Stimulated activated memory B cell treated with anti-CD40 and anti-IgM and Interleukin-4, amounts not matched to agents 10 μg/mL and 1 μg/mL and 100 μg/mL, for 72 hours (primary cell): ENCODE data around the gene ZNF22.

Experiments used
- ATAC-seq: fragments of 150-1000 bp; cut with Tn5 transposase; 2 replicates; pipeline ENCODE4 v1.10.0; 2021
- H3K27ac Mint-ChIP-seq: one replicate; pipeline ENCODE4 v1.8.0; 2022; ENCODE audit warnings: mild to moderate bottlenecking, mixed read lengths
- H3K27me3 Mint-ChIP-seq: one replicate; pipeline ENCODE4 v1.8.0; 2022; ENCODE audit warnings: mixed read lengths
- H3K36me3 Mint-ChIP-seq: one replicate; pipeline ENCODE4 v1.8.0; 2022; ENCODE audit warnings: mixed read lengths
- H3K4me1 Mint-ChIP-seq: one replicate; pipeline ENCODE4 v1.8.0; 2022; ENCODE audit warnings: mixed read lengths
- H3K4me3 Mint-ChIP-seq: one replicate; pipeline ENCODE4 v1.8.0; 2022; ENCODE audit warnings: mild to moderate bottlenecking, moderate library complexity, mixed read lengths
- H3K9me3 Mint-ChIP-seq: one replicate; pipeline ENCODE4 v1.8.0; 2022; ENCODE audit warnings: mixed read lengths

The ZNF22 gene

DNA sequence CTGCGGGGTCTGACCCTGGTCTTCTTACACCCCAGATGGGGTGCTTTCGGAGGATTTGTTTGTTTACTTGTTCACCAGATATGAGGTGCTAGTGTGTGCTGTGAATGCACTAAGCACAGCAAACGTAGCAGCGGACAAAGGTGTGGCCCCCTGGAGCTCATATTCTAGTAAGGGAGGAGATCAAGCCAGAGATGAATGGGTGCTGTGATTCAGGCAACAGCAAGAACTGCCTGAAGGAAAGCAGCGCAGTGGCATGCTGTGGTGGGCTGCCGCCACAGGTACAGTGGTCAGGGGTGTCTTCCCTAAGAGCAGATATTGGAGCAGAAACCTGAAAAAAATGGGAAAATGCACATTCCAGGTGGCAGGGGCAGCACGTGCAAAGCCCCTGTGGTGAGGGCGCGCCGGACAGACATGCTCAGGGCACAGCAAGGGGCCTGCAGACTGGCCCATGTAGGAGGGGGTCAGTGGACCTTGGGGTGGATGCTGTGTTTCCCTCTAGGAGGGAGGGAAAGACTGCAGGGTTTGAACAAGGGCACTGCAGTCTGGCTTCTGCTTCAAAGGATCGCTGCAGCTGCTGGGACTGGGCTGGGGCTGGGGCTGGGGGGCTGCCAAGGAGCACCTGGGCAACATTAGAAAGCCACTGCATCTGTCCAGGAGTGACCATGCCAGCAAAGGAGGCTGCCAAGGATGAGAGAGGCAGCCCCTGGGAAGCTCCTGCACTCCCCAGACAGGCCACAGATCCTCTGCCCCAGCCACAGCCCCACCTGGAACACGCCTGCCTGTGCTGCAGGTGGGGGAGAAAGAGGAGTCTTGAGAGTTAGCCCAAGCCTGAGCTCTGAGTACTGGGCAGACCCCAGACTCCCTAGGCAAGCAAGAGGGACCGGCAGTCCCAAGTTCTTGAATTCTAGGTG is 21.2 kb upstream of the ZNF22 start:
- H3K4me3 Mint-ChIP-seq = no peak overlapping the region
- H3K27me3 Mint-ChIP-seq = peaks cover 9% of the 10 kb centered on the region
- no peak for ATAC-seq
- no peak overlapping the region for H3K27ac Mint-ChIP-seq
- no peaks in the 10 kb centered on the region for H3K9me3 Mint-ChIP-seq
- H3K36me3 Mint-ChIP-seq = no peaks in the 10 kb centered on the region
- H3K4me1 Mint-ChIP-seq = no peaks in the 10 kb centered on the region

DNA sequence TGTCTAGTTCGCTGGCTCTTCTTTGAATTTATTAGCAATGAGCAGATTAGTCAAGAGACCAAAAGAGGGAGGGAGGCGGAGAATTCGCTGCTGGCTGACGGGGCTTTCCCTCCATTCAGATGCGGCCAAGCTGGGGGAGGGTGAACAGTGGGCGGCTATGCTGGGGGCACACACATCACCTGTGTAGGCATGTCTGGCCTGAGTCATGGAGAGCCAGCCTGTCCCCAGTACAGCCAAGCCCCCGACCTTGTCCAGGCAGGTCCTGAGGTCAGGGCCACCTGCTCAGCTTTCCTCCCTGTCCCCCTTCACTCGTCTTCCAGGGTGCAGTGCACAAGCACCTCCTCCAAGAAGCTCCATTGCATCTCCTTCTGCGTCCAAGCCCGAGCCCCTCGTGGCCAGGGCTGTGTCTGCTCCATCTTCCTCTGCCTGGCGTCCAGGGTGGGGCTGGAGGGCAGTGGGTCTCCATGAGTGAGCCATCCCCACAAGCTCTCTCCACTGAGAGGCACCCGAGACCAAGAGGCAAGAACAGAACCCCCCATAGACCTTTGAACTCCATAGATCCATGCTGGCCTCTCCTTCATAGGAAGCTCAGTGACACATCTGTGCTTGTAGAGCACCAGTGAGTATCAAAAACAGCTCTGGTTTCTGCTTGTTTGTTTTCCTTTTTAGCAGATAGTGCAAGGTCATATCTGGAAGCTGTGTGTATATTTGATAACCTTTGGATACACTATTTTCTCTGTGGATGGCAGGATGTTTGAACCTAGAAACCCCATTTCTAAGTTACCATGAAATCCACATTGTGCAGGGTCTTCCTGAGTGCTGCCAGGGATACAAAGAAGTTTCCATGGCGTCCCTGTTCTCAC is 20.2 kb upstream of the ZNF22 start:
- H3K4me3 Mint-ChIP-seq = no peak overlapping the region
- no peaks in the 10 kb centered on the region for H3K4me1 Mint-ChIP-seq
- ATAC-seq = no peak
- H3K36me3 Mint-ChIP-seq = no peaks in the 10 kb centered on the region
- no peaks in the 10 kb centered on the region for H3K9me3 Mint-ChIP-seq
- no peak overlapping the region for H3K27ac Mint-ChIP-seq
- H3K27me3 Mint-ChIP-seq = peaks cover 9% of the 10 kb centered on the region

DNA sequence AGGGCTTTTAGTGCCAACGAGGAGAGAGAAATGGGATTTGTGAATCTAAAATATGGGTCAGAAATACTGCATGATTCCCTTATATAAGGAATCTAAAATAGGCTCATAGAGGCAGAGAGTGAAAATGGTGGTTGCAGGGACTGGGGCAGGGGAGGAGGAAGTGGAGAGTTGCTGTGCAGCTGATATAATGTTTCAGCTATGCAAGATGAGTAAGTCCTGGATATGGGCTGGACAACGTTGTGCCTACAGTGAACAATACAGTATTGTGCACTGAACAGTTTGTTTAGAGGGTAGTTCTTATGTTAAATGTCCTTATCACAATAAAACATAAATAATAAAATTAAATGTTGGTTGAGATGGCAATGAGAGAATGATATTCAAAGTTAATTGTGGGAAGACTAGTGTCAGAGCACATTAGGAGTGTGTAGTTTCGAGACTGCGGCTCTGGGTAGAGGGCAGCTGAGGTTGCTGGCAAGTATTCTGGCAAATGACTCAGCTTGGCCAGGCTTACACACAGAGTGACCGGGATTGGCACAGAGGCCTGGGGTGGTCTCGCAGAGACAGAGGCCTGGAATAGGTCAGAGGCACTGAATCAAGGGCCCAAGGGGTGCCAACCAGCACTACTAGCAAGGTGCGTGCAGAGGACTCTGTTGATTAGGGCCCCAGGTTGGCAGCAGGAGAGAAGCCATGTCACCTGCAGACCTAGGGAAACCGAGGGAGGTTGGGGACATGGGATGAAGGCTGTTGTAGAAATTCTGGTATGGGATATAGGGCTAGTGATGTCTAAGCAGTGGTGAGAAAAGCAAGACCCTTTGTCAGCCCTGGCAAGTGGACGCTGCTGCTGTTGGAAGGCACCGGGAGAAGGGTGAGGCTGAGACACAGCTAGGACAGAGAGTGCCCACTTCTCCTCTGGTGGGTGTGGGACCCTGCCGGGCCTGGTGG is 19.3 kb upstream of the ZNF22 start:
- Mint-ChIP-seq H3K4me1 (no peaks in the 10 kb centered on the region), H3K36me3 (no peaks in the 10 kb centered on the region), H3K27ac (no peak overlapping the region), H3K9me3 (no peaks in the 10 kb centered on the region), H3K27me3 (peaks cover 9% of the 10 kb centered on the region), H3K4me3 (no peak overlapping the region)
- no peak for ATAC-seq

DNA sequence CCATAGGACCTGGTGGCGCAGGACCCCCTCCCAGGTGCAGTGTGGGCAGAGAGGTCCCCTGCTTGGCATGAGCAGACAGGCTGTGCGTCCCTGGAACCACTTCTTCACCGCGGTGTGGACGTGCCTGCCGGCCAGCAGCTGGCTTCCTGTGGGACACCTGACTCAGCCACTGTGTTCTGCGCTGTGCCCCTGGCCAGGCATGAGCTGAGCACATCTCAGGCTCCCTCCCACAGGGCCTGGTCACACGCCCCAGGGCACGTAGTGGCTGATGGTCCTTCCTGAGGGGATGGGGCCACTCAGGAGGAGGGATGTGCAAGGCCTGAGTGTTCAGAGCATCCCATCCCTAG is 18.6 kb upstream of the ZNF22 start:
- H3K27ac Mint-ChIP-seq = no peak overlapping the region
- no peak for ATAC-seq
- no peaks in the 10 kb centered on the region for H3K36me3 Mint-ChIP-seq
- peaks cover 4% of the 10 kb centered on the region for H3K27me3 Mint-ChIP-seq
- H3K9me3 Mint-ChIP-seq = no peaks in the 10 kb centered on the region
- no peaks in the 10 kb centered on the region for H3K4me1 Mint-ChIP-seq
- H3K4me3 Mint-ChIP-seq = no peak overlapping the region

DNA sequence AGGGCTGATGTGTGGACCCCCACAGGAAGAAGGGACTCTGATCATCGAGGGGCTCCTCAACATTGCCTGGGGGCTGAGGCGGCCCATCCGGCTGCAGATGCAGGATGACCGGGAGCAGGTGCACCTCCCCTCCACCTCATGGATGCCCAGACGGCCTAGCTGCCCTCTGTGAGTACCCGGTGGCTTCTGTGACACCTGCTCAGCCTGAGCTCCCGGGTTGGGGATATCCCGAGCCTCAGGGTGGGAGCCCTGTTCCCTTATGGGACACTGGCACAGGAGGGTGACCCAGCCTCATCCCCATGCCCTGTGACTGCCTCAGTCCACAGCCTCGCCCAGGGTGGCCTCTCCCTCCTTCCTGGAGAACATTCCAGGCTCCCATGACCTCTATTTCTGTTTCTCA is 18.2 kb upstream of the ZNF22 start:
- Mint-ChIP-seq H3K4me1 (no peaks in the 10 kb centered on the region), H3K27me3 (peaks cover under 1% of the 10 kb centered on the region), H3K4me3 (no peak overlapping the region), H3K36me3 (no peaks in the 10 kb centered on the region), H3K9me3 (no peaks in the 10 kb centered on the region), H3K27ac (no peak overlapping the region)
- no peak for ATAC-seq

DNA sequence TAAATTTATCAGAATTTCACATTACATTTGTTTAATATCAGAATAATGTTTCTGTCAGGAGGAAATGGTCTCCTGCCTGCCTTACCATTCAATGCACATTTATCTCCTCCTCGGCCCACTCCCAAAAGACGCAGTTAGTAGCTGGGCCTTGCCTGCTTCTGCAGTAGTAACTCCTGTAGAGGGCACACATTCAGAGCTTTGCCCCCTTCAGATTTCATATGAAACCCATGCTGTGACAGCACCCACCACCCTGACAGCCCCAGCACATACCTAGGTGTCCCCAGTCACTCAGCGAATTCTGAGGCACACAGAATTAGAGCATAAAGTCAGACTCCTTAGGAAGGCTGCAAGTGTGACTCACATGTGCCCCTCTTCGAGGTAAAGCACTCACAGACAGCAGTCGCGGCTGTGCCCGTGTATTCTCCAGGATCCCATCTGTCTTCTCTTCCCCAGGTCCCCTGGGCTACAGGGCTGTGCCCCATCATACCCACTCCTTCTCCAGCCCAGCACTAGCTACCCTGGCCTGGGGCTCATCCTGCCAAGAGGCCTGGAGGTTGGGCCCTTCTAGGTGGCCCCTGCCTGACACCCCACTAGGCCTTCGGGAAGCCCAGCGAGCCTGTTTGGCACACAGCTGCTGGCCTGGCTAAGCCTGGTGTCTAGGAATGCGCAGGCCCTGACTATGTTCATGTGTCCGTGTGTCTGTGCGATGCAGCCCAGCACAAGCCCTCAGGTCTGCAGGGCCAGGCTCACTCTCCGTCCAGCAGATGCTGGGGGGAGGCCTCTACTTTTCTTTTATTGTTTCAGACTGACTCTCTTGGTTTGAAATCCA is 17.4 kb upstream of the ZNF22 start:
- H3K4me1 Mint-ChIP-seq = no peaks in the 10 kb centered on the region
- no peak overlapping the region for H3K27ac Mint-ChIP-seq
- ATAC-seq = no peak
- no peaks in the 10 kb centered on the region for H3K27me3 Mint-ChIP-seq
- no peaks in the 10 kb centered on the region for H3K36me3 Mint-ChIP-seq
- H3K4me3 Mint-ChIP-seq = no peak overlapping the region
- H3K9me3 Mint-ChIP-seq = no peaks in the 10 kb centered on the region

DNA sequence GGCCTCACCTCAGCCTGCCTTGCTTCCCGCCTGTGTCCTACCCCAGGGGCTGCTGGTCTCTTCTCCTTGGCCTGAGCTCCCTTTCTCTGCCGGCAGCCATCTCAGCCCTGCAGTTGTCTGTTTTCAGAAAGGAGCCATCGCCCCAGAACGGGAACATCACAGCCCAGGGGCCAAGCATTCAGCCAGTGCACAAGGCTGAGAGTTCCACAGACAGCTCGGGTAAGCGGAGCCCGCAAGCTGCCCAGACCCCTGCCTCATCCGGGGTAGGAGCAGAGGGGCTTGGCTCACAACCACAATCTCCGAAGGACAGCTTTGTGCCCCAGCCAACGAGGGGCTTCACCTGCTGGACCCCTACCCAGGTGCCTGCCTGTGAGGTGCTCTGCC is 16.8 kb upstream of the ZNF22 start:
- no peaks in the 10 kb centered on the region for H3K27me3 Mint-ChIP-seq
- ATAC-seq = no peak
- no peak overlapping the region for H3K4me3 Mint-ChIP-seq
- no peaks in the 10 kb centered on the region for H3K36me3 Mint-ChIP-seq
- no peak overlapping the region for H3K27ac Mint-ChIP-seq
- H3K4me1 Mint-ChIP-seq = no peaks in the 10 kb centered on the region
- no peaks in the 10 kb centered on the region for H3K9me3 Mint-ChIP-seq

DNA sequence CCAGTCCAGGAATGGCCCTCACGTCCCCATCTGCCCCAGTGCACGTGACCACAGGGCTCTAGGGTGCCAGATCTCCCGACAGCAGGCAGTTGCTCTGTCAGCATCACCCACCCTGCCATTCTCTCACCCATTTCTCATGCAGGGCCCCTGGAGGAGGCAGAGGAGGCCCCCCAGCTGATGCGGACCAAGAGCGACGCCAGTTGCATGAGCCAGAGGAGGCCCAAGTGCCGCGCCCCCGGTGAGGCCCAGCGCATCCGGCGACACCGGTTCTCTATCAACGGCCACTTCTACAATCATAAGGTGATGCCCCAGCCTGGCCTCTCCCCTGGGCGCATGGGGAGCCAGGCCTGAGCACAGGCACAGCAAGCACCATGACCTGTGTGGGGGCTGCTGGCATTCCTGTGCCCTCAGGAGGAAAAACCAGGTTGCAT is 16.0 kb upstream of the ZNF22 start:
- H3K4me1 Mint-ChIP-seq = no peaks in the 10 kb centered on the region
- H3K27me3 Mint-ChIP-seq = peaks cover 7% of the 10 kb centered on the region
- no peak for ATAC-seq
- no peaks in the 10 kb centered on the region for H3K9me3 Mint-ChIP-seq
- H3K27ac Mint-ChIP-seq = no peak overlapping the region
- H3K36me3 Mint-ChIP-seq = no peaks in the 10 kb centered on the region
- H3K4me3 Mint-ChIP-seq = no peak overlapping the region

DNA sequence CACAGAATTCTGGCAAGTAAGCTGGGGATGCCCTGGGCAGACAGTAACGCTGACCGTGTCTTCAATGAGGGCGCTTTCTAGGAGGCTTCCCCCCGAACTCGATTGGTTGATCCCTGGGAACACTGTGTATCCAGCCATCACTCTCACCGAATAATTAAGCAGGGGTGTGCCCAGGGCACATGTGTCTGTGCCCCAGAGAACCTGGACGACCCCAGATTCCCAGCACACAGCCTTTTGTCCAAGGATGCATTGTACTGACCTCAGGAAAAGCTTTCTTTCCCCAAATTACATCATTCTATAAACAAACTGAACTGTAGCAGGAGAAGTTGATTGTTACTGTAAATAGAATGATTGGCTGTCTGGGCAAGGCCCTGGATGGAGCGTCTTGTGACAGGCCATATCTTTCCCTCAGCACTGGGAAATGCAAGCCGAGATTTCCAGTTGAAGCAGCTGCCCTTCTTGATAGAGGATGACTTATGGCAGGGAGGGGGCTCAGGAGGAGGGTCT is 15.5 kb upstream of the ZNF22 start:
- Mint-ChIP-seq H3K27ac (no peak overlapping the region), H3K4me3 (no peak overlapping the region), H3K36me3 (no peaks in the 10 kb centered on the region), H3K4me1 (no peaks in the 10 kb centered on the region), H3K9me3 (no peaks in the 10 kb centered on the region), H3K27me3 (peaks cover 12% of the 10 kb centered on the region)
- ATAC-seq = no peak

DNA sequence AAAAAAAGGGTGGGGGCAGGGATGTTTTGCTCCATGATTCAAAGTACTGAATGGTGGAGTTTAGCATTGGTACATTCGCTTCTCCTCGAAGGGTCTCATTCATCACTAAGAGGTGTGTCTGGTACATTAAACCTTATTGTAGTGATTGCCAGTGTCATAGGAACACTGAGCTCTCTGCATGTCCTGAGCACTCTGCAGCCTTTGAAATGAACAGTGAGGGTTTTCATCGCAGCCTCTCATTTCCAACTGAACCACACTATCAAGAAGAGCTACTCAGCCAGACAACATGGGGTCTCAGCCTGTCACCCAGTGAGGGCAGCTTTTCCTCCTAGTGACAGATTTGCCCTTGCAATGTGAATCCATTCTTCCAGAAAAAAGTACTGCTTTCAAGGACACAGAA is 14.5 kb upstream of the ZNF22 start:
- Mint-ChIP-seq H3K4me3 (no peak overlapping the region), H3K4me1 (no peaks in the 10 kb centered on the region), H3K36me3 (no peaks in the 10 kb centered on the region), H3K27me3 (peaks cover 17% of the 10 kb centered on the region), H3K9me3 (no peaks in the 10 kb centered on the region), H3K27ac (no peak overlapping the region)
- no peak for ATAC-seq

DNA sequence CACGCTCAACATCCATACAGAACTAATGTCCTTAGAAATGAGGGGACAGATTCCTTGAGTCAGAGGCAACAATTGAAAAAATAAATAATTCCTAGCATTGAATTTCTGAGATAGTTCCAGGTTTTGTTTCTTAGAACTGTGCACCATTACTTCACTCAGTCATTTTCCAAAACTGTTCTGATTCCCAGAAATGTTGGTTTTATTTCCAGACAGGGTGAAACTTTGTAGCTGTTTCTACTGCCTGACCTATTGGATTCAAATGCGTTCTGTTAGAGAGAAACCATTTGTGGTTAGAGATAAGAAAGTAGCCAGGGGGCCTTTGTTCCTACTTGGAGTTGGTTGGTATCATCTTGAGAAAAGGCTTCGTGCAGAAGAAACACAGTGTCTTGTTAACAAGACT is 14.1 kb upstream of the ZNF22 start:
- Mint-ChIP-seq H3K36me3 (peaks cover 2% of the 10 kb centered on the region), H3K27ac (no peak overlapping the region), H3K27me3 (peaks cover 21% of the 10 kb centered on the region), H3K4me1 (no peaks in the 10 kb centered on the region), H3K4me3 (no peak overlapping the region), H3K9me3 (no peaks in the 10 kb centered on the region)
- ATAC-seq = no peak

DNA sequence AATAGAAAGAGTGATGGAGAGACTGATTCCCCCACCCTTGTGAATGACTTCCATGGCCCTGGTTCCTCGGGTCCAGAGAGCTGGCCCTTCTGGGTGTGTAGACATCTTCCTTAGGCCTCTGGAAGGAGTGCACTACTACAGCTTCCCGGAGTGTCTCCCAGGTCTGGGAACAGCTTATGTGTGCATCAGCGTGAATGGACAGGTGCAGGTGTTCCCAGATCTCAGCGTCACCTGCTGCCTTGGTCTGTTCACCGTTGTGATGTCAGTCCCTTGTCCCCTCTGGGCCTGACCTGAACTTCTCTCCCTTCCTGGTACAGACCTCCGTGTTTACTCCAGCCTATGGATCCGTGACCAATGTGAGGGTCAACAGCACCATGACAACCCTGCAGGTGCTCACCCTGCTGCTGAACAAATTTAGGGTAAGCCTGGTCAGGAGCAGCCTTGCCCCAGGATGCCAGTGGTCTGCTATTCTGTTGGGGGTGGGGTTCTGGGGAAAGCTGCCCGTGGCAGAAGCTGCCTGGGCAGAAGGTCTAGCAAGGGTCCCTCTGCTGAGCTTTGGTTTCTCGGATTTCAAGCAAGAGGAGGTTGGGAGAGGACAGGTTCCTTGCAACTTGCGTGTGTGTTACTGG is 11.7 kb upstream of the ZNF22 start:
- ATAC-seq = no peak
- Mint-ChIP-seq H3K27ac (no peak overlapping the region), H3K9me3 (no peaks in the 10 kb centered on the region), H3K4me3 (no peak overlapping the region), H3K4me1 (no peaks in the 10 kb centered on the region), H3K36me3 (peaks cover 5% of the 10 kb centered on the region), H3K27me3 (peaks cover 44% of the 10 kb centered on the region)

DNA sequence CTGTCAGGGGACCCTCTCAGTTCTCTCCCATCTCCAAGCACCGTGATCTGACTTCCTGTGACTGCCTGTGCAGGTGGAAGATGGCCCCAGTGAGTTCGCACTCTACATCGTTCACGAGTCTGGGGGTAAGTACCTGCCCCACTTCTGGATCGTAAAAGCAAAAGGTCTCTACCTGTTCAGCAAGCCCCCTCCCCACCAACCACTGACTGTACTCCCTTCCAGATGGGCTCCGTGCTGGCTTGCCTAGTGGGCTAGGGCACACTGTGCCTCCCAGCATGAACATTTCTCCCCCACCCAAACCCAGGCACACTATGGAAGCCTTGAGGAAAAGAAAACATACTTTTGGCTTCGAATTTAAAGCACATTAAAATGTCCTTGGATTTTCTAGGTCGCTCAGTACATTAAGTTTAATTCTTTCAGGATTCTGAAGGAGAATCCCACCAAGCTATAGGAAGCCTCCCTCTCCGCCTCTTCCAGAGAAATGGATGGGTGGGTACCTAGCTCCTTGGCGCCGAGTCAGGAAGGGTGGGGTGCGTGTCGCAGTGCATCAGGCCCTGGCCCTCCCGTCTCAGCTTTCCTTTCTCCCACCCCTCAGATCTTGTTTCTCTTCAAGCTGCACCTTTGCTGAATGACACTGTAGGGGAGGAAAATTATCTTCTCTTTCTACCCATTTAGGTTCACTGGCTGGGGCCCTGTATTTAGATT is 11.0 kb upstream of the ZNF22 start:
- ATAC-seq = no peak
- Mint-ChIP-seq H3K4me3 (no peak overlapping the region), H3K27me3 (peaks cover 44% of the 10 kb centered on the region), H3K27ac (no peak overlapping the region), H3K4me1 (no peaks in the 10 kb centered on the region), H3K36me3 (peaks cover 5% of the 10 kb centered on the region), H3K9me3 (no peaks in the 10 kb centered on the region)
